Daoy (cell line): Measurements from ENCODE around the gene PCSK9. TPM values are rescaled to one million over a fixed set of nuclear protein-coding genes. Genes with fewer than 3 reads are reported as not detected.
"Not testable (repeated sequence)": the region's sequence is repeated elsewhere in the genome, so short reads cannot be mapped to it uniquely, and the experiment has no call there.

Source experiments
- DNase-seq: peaks from one replicate; pipeline ENCODE4 v3.0.0-alpha.2; 2015; ENCODE audit warnings: low read depth
- total RNA-seq: library from RNA; depleted of rRNA; stranded (reverse); fragments of >200 nt; shearing (Covaris generic); gene quantifications from 2 replicates; pipeline ENCODE4 v1.2.3, GENCODE V29; 2014

Gene PCSK9
- total RNA-seq, 1 experiment from 2014 or later: 0.29 TPM

DNA sequence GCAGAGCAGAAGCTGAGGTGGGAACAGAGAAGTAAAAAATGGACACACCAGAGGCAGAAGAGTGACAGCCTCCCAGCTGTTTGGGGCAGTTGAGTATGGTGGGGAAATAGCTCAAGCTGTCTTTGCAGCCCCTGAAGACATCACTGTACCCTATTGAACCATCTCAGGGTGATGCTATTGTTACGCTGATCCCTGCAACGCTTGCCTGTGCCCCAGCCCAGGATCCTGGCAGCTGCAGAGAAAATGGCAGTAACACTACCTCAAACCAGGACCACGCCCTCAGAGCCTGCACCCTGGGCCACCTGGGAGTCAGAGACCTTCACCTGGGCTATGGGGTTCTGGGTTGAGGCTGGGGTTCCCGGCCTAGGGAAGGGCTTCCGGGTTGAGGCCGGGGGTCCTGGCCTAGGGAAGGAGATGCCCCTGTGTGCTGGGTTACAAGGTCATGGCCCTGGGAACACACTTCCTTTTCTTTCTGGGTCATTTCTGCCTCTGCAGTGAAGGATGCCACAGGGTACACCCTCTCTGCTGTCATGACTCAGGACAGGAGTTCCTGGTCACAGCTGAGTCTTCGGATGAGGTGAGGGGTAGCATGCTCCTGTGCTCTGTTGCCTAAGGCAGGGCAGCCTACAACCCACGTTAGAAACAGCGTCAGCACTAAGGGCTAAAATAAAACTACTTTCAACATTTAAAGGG, 29.0 kb upstream of the PCSK9 start:
- no peak for DNase-seq

- no peak for DNase-seq
These were observed 28.5 kb upstream of the PCSK9 start for GRCh38 chr1:55010887-55011217.

DNA sequence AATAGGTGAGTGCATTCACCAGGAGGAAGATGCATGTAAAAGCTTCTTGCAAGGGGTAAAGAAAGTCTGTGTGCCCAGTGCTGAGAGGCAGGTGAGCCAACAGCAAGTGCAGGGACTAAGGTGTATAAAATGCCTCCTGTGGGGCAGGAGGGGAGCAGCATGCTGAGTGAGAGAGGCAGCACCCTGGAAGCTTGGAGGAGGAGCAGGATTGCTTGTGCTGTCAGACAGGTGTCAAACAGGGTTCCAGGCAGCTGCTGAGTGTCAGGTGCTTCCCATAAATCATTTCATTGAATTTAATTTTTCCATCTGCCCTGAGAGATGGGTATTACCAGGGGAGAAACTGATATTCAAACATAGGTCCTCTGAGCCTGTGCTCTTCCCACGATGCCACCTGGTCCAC, 26.7 kb upstream of the PCSK9 start:
- no peak for DNase-seq

- DNase-seq: no peak
These were observed 24.2 kb upstream of the PCSK9 start for GRCh38 chr1:55015123-55015522.

GRCh38 chr1:55015731-55016620, 23.4 kb upstream of the PCSK9 start:
- DNase-seq: no peak

DNA sequence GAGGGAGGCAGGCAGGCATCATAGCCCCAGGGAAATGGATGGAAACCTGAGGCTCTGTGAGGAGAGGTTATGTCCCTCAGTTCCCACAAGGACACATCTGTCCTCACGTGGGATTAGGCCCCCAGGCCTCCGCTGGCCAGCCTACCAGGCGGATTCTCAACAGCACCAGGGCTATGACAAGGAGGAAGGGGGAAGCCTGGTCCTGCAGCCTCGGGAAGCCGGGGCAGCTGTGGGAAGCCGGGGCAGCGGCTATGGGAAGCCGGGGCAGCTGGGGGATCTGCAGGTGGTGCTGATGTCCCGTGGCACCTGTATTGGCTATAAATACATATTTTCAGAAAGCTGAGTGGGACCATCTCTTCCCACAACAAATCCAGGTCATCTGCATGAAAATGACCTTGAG, 21.0 kb upstream of the PCSK9 start:
- no peak for DNase-seq

DNA sequence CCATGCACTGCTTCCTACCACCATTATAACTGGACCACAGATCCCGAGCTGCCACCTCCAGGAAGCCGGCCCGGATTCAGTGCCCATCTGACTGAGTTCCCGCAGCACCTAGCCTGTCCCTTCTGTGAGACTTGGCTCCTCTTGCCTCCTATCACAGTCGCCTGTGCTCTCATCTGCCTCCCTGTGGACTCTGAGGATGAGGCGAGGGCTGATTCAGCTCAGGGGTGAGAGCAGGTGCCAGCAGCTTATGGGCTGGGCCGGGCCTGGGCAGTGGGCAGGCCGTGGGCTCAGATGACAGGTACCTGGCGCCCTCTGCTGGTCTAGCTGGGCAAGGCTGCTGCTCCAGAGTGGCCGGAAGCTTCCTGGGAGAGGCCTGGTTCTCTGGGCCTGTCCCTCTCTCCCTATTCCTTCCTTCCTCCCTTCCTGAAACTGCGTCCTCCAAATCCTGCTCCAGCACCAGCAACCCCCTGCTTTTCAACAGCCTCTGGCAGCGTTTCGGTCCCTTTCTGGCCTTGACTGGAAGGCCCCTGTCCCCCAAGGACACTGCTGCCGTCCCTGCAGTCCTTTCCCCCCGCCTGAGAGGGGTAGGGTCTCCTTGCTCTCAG, 17.3 kb upstream of the PCSK9 start:
- peak; percentile 95 for DNase-seq

- DNase-seq: not testable (repeated sequence)
These were observed 15.2 kb upstream of the PCSK9 start for GRCh38 chr1:55024163-55024562.

- DNase-seq: not testable (repeated sequence)
These were observed 12.7 kb upstream of the PCSK9 start for GRCh38 chr1:55026682-55027081.

DNA sequence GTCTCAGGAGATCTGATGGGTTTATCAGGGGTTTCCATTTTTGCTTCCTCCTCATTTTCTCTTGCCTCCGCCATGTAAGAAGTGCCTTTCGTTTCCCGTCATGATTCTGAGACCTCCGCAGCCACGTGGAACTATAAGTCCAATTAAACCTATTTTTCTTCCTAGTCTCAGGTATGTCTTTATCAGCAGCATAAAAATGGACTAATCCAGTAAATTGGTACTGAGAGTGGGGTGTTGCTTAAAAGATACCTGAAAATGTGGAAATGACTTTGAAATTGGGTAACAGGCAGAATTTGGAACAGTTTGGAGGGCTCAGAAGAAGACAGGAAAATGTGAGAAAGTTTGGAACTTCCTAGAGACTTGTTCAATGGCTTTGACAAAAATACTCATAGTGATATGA, 8.2 kb upstream of the PCSK9 start:
- DNase-seq: not testable (repeated sequence)

DNA sequence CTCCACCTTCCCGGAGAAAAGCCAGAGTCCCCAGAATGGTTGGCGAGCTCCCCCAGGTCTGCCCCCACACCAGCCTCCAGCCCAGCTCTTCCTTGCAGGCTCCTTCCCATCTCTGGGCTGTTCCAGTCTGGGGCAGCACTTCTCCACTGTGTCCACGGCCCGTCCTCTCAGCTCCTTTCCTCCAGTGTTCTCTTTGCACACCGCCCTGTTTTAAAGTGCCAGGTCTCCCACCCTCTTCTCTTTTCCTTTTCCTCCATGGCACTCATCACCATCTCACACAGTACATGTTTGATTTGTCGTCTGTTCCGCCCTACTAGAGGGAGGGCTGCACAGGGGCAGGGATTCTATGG, 6.1 kb upstream of the PCSK9 start:
- no peak for DNase-seq

DNA sequence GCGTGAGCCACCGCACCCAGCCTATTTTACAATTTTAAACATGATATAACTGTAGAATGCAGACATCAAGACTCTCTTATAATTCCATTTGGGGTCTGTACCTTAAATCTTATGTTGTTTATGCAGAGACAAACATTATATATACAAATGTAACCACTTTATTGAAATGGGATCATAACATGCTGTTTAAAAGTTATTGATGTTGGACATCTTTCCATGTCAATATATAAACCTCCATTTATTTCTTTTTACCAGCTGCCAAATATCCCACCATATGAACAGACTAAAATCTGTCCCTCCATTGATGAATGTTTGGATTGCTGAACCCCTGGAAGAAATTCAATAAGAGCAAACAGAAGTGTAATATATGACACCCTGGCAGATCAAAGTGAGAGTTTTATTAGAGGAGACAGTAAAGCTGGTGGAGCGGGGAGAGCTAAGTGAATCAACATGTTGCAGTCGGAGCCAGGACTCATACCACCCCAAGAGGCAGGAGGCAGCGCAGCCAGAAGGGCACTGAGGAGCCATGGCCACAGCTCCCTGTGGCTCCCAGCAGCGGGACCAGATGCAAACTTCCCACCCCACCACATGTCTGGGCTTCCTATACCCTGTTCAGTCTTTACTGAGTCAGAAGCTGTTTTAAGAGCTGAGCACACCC, 4.7 kb upstream of the PCSK9 start:
- DNase-seq: no peak

- DNase-seq: no peak
These were observed 3.4 kb upstream of the PCSK9 start for GRCh38 chr1:55035904-55036303.

- DNase-seq: no peak
These were observed 1.4 kb upstream of the PCSK9 start for GRCh38 chr1:55037733-55038551.

DNA sequence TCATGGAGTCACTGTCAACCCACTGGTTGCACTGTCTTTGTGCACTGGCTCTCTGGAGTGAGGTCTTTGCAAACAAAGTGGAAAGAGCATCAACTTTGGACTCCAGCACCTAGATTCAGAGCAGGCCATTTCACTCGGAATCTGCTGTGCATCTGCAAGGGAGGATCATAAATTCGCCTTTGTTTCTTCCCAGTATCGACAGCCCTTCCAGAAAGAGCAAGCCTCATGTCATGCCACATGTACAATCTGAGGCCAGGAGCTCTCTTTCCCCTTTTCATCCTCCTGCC, 853 bp upstream of the PCSK9 start:
- no peak for DNase-seq

- DNase-seq: no peak
These were observed 390 bp upstream of the PCSK9 start for GRCh38 chr1:55038974-55039341.

DNA sequence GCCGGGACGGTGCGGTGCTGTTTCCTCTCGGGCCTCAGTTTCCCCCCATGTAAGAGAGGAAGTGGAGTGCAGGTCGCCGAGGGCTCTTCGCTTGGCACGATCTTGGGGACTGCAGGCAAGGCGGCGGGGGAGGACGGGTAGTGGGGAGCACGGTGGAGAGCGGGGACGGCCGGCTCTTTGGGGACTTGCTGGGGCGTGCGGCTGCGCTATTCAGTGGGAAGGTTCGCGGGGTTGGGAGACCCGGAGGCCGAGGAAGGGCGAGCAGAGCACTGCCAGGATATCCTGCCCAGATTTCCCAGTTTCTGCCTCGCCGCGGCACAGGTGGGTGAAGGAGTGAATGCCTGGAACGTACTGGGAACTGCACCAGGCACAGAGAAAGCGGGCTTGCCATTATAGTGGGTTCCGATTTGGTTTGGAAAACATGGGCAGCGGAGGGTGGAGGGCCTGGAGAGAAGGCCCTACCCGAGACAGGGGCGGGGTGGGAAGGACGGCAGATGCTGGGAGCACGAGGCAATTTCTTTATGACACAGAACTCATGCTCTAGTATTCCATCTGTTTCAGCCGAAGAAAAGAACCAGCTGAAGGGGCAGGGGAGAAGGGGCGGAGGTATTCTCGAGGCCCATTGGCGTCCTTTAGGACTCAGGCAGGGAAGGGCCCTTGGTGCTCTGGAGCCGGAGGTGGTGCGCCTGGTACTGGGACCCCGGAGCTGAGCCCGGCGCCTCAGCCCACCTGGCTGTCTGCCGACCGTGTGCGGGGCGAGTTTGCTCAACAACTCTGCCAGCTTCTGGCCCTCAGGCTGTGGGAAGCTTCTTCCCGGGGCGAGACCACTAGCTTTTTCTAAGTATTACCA, 960 bp downstream of the PCSK9 start:
- no peak for DNase-seq

DNA sequence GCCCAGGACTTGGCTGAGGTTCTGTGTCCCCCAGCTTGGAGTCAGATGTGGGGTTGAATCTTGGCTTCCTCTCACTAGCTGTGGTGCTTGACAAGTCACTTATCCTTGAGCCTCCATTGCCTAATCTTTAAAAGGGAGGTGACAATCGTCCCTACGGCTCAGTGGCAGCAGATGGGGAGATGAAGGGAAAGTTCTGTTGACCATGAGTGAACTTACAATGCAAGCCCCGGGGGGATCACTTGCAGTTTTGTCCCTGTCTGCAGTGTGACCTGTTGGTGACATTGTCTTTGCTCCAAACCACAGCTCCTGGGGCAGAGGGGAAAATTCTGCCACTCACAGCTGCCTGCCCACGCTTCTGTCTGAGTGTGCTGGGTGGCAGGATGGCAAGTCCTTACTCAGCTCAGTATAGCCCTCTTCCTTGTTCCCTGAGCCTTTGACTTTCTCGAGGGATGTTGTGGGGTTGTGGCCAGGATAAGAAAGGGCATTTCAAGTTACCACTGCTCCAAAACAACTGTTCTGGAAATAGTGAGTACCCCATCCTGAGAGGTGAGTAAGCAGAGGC, 1.7 kb downstream of the PCSK9 start:
- DNase-seq: no peak

DNA sequence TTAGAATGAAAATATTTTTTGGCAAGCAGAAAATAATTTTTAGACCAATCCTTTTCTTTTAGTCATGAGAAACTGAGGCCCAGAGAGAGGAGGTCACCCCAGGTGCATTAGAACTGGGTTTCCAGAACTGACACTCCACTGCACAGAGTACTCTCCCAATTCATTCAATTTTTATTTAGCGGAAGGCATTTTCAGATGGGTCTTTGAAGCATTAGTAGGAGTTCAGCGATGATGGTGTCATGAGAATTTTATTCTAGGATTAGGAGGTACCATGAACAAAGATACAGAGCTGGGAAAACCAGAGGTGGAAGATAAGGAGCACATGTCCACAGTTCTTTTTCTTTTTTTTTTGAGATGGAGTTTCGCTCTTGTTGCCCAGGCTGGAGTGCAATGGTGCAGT, 2.3 kb downstream of the PCSK9 start:
- no peak for DNase-seq

GRCh38 chr1:55043011-55043410, 3.7 kb downstream of the PCSK9 start:
- no peak for DNase-seq

GRCh38 chr1:55043726-55044125, 4.4 kb downstream of the PCSK9 start:
- no peak for DNase-seq
